Stromal cell of bone marrow (primary cell): Measurements from ENCODE around the gene FAM107A.

Experiments used
- DNase-seq: peaks from one replicate; pipeline ENCODE4 v3.0.0-alpha.2; 2012; ENCODE audit warnings: low read depth

Gene FAM107A

GRCh38 chr3:58591517-58592510 is 14.6 kb upstream of the FAM107A start:
- DNase-seq, result no peak

GRCh38 chr3:58588030-58588614 is 10.9 kb upstream of the FAM107A start:
- DNase-seq, result no peak

- no peak for DNase-seq
Observed at GRCh38 chr3:58586776-58587192, 9.6 kb upstream of the FAM107A start.

- no peak for DNase-seq
Observed at GRCh38 chr3:58585994-58586393, 8.8 kb upstream of the FAM107A start.

- DNase-seq, result peak; percentile 50
Observed at GRCh38 chr3:58585005-58585786, 8.0 kb upstream of the FAM107A start.

- no peak for DNase-seq
Observed at GRCh38 chr3:58584690-58585004, 7.5 kb upstream of the FAM107A start.

GRCh38 chr3:58581328-58582091 is 4.3 kb upstream of the FAM107A start:
- DNase-seq, result no peak

GRCh38 chr3:58580826-58581327 is 3.7 kb upstream of the FAM107A start:
- DNase-seq, result no peak

GRCh38 chr3:58578873-58579272 is 1.7 kb upstream of the FAM107A start:
- DNase-seq, result no peak

- no peak for DNase-seq
Observed at GRCh38 chr3:58576716-58577115, 475 bp downstream of the FAM107A start.

GRCh38 chr3:58575971-58576652 is 1.1 kb downstream of the FAM107A start:
- no peak for DNase-seq

- DNase-seq, result no peak
Observed at GRCh38 chr3:58574682-58575081, 2.5 kb downstream of the FAM107A start.

GRCh38 chr3:58574106-58574505 is 3.1 kb downstream of the FAM107A start:
- DNase-seq, result no peak

- no peak for DNase-seq
Observed at GRCh38 chr3:58573640-58574039, 3.6 kb downstream of the FAM107A start.

GRCh38 chr3:58572634-58573230 is 4.5 kb downstream of the FAM107A start:
- DNase-seq, result no peak

- DNase-seq, result no peak
Observed at GRCh38 chr3:58572013-58572633, 5.1 kb downstream of the FAM107A start.

GRCh38 chr3:58570851-58571250 is 6.3 kb downstream of the FAM107A start:
- DNase-seq, result no peak

- DNase-seq, result no peak
Observed at GRCh38 chr3:58569287-58570001, 7.7 kb downstream of the FAM107A start.

- peak; percentile 36 for DNase-seq
Observed at GRCh38 chr3:58568572-58569286, 8.5 kb downstream of the FAM107A start.
